Fibroblast of lung (primary cell): ENCODE results near the gene BRINP3.

Experiments used
- EZH2 ChIP-seq: IDR thresholded peaks from 2 replicates; pipeline ENCODE4 v1.5.1; 2012; ENCODE audit warnings: low read length, control low read depth, mild to moderate bottlenecking; ENCODE audit errors: missing control alignments
- TF ChIP-seq, protein P1 (sequence below), 2 donors: IDR thresholded peaks in 1 of 2; conservative IDR thresholded peaks in 1 of 2; 1 replicate in 1 of 2; 2 replicates in 1 of 2; pipeline ENCODE4 v1.5.1; 2011 to 2012; ENCODE audit warnings: low read length in 2 of 2, control low read depth in 1 of 2, inconsistent platforms in 1 of 2, low read depth in 1 of 2, mild to moderate bottlenecking in 1 of 2

DNA sequence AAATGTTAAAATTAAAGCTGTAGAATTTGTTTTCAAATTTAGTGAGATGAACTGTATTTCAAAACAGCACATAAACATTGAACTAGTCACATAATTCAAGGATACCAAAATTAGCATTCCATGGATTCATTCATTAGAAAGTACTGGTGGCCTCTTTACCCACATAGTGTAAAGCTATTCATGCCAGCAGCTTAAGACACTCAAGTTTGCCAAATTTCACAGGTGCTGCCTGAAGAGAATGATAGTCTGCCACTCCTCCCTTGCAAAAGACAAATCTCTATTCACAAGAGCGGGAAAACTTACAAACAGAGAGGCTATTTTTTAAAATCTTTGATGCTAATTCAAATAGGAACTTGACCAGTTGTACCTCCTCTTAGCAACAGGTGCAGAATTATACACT lies 337.0 kb downstream of the BRINP3 start:
- TF ChIP-seq EZH2 = no peak
- TF ChIP-seq, protein P1, sequence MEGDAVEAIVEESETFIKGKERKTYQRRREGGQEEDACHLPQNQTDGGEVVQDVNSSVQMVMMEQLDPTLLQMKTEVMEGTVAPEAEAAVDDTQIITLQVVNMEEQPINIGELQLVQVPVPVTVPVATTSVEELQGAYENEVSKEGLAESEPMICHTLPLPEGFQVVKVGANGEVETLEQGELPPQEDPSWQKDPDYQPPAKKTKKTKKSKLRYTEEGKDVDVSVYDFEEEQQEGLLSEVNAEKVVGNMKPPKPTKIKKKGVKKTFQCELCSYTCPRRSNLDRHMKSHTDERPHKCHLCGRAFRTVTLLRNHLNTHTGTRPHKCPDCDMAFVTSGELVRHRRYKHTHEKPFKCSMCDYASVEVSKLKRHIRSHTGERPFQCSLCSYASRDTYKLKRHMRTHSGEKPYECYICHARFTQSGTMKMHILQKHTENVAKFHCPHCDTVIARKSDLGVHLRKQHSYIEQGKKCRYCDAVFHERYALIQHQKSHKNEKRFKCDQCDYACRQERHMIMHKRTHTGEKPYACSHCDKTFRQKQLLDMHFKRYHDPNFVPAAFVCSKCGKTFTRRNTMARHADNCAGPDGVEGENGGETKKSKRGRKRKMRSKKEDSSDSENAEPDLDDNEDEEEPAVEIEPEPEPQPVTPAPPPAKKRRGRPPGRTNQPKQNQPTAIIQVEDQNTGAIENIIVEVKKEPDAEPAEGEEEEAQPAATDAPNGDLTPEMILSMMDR (conservative IDR thresholded peaks at IDR 0.05 in 1 of 2, IDR thresholded peaks at IDR 0.05 in 1 of 2; ENCODE audit: low read depth in 1 of 2, low read length in 2 of 2) = no peak
